HepG2 (cell line): ENCODE measurements around the gene STUB1. TPM values are rescaled to one million over a fixed set of nuclear protein-coding genes. Genes with fewer than 3 reads are reported as not detected.

Experiments
- ATRX ChIP-seq: sonication (generic); formaldehyde crosslinking; IDR thresholded peaks from 2 replicates; pipeline ENCODE4 v1.4.0; 2020; ENCODE audit warnings: missing genetic modification reagents, borderline replicate concordance
- FUBP1 ChIP-seq: sonication (generic); formaldehyde crosslinking; IDR thresholded peaks from 2 replicates; pipeline ENCODE4 v1.5.1; 2020; ENCODE audit warnings: missing genetic modification reagents, mild to moderate bottlenecking, borderline replicate concordance
- MLXIP ChIP-seq: sonication (generic); formaldehyde crosslinking; IDR thresholded peaks from 2 replicates; pipeline ENCODE4 v1.9.0; 2021; ENCODE audit warnings: missing genetic modification reagents, borderline replicate concordance
- PRDM15 ChIP-seq: sonication (generic); formaldehyde crosslinking; IDR thresholded peaks from 2 replicates; pipeline ENCODE4 v1.4.0; 2020; ENCODE audit warnings: missing genetic modification reagents
- ZMYM4 ChIP-seq: sonication (generic); formaldehyde crosslinking; IDR thresholded peaks from 2 replicates; pipeline ENCODE4 v1.8.1; 2023; ENCODE audit warnings: mild to moderate bottlenecking, missing genetic modification reagents
- ZNF615 ChIP-seq: sonication (generic); formaldehyde crosslinking; IDR thresholded peaks from 2 replicates; pipeline ENCODE4 v1.5.0; 2020; ENCODE audit warnings: mild to moderate bottlenecking, missing genetic modification reagents, borderline replicate concordance
- ZNF780A ChIP-seq: sonication (generic); formaldehyde crosslinking; IDR thresholded peaks from 2 replicates; pipeline ENCODE4 v1.8.0; 2022; ENCODE audit warnings: mild to moderate bottlenecking, missing genetic modification reagents, moderate library complexity
- polyA plus RNA-seq, 8 experiments: library from polyadenylated mRNA; depleted of rRNA in 3 of 8; stranded (reverse) in 7 of 8; unstranded in 1 of 8; fragments of >200 nt; fragmentation: Illumina TruSeq in 4 of 8; extraction: Trizol in 4 of 8; gene quantifications; 2 replicates each; pipeline versions ENCODE4 v1.2.1 to v1.2.3, GENCODE V29; 2011 to 2016; ENCODE audit warnings: low read depth in 4 of 8, missing spikeins in 1 of 8, mixed read lengths in 1 of 8; ENCODE audit not compliant: insufficient read depth in 1 of 8
- total RNA-seq, 5 experiments: library from RNA; depleted of rRNA; stranded (reverse); fragments of >200 nt; fragmentation: Illumina TruSeq; extraction: Trizol; gene quantifications; 2 replicates each; pipeline ENCODE4 v1.2.3, GENCODE V29; 2016; ENCODE audit warnings: low read depth in 1 of 5
- TF ChIP-seq, protein P1 (sequence below): sonication (generic); formaldehyde crosslinking; IDR thresholded peaks from 2 replicates; pipeline ENCODE4 v1.4.0; 2020; ENCODE audit warnings: mild to moderate bottlenecking, missing genetic modification reagents
- TF ChIP-seq, protein P2 (sequence below): IDR thresholded peaks from 2 replicates; pipeline ENCODE4 v1.6.1; 2016; ENCODE audit warnings: mild to moderate bottlenecking

STUB1 gene
- total and polyA plus RNA-seq, 2 of the 13 experiments (the other 11 are each of a cell fraction or from before 2014, with no cell fraction given) = 52.9 to 78.2 TPM

GRCh38 chr16:720447-720989 is 40.3 kb downstream of the STUB1 start (continued):
- TF ChIP-seq, protein P1, sequence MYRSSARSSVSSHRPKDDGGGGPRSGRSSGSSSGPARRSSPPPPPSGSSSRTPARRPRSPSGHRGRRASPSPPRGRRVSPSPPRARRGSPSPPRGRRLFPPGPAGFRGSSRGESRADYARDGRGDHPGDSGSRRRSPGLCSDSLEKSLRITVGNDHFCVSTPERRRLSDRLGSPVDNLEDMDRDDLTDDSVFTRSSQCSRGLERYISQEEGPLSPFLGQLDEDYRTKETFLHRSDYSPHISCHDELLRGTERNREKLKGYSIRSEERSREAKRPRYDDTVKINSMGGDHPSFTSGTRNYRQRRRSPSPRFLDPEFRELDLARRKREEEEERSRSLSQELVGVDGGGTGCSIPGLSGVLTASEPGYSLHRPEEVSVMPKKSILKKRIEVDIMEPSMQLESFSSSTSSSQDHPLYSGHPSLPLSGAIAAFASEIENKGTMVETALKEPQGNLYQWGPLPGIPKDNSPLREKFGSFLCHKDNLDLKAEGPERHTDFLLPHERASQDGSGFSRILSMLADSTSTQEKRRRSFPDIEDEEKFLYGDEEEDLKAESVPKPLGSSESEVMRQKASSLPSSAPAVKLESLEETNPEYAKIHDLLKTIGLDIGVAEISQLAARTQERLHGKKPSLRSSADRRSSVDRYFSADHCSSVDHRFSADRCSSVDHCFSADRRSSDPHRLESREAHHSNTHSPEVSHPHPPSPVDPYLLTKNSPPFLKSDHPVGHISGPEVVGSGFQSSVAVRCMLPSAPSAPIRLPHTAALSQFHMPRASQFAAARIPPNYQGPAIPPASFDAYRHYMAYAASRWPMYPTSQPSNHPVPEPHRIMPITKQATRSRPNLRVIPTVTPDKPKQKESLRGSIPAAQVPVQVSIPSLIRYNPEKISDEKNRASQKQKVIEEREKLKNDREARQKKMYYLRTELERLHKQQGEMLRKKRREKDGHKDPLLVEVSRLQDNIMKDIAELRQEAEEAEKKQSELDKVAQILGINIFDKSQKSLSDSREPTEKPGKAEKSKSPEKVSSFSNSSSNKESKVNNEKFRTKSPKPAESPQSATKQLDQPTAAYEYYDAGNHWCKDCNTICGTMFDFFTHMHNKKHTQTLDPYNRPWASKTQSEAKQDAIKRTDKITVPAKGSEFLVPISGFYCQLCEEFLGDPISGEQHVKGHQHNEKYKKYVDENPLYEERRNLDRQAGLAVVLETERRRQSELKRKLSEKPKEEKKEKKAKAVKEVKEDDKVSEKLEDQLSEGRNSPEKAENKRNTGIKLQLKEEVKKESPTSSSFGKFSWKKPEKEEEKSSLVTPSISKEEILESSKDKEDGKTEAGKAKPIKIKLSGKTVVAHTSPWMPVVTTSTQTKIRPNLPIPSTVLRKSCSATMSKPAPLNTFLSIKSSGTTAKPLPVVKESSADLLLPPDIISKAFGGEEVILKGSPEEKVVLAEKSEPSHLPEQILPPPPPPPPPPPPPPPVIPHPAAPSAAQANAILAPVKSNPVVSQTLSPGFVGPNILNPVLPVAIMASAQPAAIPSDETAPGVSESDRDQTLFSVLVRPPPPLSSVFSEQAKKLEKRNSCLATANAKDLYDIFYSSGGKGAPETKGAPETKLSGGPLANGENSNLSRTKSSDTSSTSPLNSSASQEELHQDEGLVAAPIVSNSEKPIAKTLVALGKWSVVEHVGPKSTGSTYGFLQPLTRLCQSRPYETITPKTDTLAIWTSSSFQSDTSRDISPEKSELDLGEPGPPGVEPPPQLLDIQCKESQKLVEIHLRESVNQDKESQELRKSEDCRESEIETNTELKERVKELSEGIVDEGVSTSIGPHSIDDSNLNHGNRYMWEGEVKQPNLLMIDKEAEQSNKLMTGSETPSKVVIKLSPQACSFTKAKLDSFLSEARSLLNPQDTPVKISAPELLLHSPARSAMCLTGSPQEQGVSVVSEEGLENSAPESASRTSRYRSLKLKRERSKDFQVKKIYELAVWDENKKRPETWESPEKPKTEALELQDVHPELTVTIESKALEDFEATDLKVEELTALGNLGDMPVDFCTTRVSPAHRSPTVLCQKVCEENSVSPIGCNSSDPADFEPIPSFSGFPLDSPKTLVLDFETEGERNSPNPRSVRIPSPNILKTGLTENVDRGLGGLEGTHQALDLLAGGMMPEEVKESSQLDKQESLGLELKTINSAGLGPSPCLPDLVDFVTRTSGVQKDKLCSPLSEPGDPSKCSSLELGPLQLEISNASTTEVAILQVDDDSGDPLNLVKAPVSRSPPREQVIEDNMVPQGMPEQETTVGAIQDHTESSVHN (CRISPR knock-in tag) = no peak
- no peak for TF ChIP-seq MLXIP (CRISPR knock-in tag)
- no peak for TF ChIP-seq FUBP1
- TF ChIP-seq ZMYM4 (CRISPR knock-in tag) = peak; percentile 48; the same call in 1 of the 2 replicates
- TF ChIP-seq ATRX = no peak
- peak; percentile 59; the same call in 1 of the 2 replicates for TF ChIP-seq ZNF780A (CRISPR knock-in tag)
- no peak for TF ChIP-seq PRDM15 (CRISPR knock-in tag)
- TF ChIP-seq ZNF615 (CRISPR knock-in tag) = no peak
- TF ChIP-seq, protein P2, sequence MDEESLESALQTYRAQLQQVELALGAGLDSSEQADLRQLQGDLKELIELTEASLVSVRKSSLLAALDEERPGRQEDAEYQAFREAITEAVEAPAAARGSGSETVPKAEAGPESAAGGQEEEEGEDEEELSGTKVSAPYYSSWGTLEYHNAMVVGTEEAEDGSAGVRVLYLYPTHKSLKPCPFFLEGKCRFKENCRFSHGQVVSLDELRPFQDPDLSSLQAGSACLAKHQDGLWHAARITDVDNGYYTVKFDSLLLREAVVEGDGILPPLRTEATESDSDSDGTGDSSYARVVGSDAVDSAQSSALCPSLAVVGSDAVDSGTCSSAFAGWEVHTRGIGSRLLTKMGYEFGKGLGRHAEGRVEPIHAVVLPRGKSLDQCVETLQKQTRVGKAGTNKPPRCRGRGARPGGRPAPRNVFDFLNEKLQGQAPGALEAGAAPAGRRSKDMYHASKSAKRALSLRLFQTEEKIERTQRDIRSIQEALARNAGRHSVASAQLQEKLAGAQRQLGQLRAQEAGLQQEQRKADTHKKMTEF (CRISPR knock-in tag) = no peak
